Keratinocyte (primary cell): ENCODE measurements around the gene SELENOO.

ENCODE experiments used
- EZH2 ChIP-seq: IDR thresholded peaks from one replicate; pipeline ENCODE4 v1.6.1; 2012; ENCODE audit warnings: inconsistent platforms, mild to moderate bottlenecking, low read length, moderate library complexity
- TF ChIP-seq, protein P1 (sequence below), 3 experiments: IDR thresholded peaks in 1 of 3; conservative IDR thresholded peaks in 1 of 3; optimal IDR thresholded peaks in 1 of 3; 2 replicates in 2 of 3; 3 replicates in 1 of 3; pipeline versions ENCODE3 to v1.5.1; 2011; ENCODE audit warnings: low read length in 3 of 3, mild to moderate bottlenecking in 3 of 3, moderate library complexity in 2 of 3, control low read depth in 1 of 3, inconsistent platforms in 1 of 3; ENCODE audit not compliant: insufficient read depth in 2 of 3; ENCODE audit errors: extremely low read depth in 1 of 3

DNA sequence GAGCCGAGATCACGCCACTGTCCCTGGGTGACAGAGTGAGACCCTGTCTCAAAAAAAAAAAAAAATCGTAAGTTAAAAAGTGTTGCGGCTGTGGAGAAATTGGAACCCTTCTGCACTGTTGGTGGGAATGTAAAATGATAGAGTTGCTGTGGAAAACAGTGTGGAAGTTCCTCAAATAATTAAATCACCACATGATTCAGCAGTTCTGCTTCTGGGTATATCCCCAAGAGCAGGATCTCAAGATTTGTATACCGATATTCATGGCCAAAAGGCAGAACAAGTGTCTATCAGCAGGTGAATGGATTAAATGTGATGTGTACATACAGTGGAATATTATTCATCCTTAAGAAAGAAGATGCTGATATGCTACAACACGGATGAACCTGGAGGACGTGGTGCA, 3.8 kb downstream of the SELENOO start:
- TF ChIP-seq, protein P1, sequence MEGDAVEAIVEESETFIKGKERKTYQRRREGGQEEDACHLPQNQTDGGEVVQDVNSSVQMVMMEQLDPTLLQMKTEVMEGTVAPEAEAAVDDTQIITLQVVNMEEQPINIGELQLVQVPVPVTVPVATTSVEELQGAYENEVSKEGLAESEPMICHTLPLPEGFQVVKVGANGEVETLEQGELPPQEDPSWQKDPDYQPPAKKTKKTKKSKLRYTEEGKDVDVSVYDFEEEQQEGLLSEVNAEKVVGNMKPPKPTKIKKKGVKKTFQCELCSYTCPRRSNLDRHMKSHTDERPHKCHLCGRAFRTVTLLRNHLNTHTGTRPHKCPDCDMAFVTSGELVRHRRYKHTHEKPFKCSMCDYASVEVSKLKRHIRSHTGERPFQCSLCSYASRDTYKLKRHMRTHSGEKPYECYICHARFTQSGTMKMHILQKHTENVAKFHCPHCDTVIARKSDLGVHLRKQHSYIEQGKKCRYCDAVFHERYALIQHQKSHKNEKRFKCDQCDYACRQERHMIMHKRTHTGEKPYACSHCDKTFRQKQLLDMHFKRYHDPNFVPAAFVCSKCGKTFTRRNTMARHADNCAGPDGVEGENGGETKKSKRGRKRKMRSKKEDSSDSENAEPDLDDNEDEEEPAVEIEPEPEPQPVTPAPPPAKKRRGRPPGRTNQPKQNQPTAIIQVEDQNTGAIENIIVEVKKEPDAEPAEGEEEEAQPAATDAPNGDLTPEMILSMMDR (optimal IDR thresholded peaks at IDR 0.05 in 1 of 3, IDR thresholded peaks at IDR 0.05 in 1 of 3, conservative IDR thresholded peaks at IDR 0.05 in 1 of 3; ENCODE audit: extremely low read depth in 1 of 3, insufficient read depth in 2 of 3, low read length in 3 of 3), result no peak
- no peak for TF ChIP-seq EZH2
